Activated CD4-positive, CD25-positive, alpha-beta regulatory T cell treated with anti-CD3 and anti-CD28 coated beads, Interleukin-2, amount 50 U/mL, for 16 hours (primary cell): ENCODE results near the gene INO80E.
"Not testable (repeated sequence)": the region's sequence is repeated elsewhere in the genome, so short reads cannot be mapped to it uniquely, and the experiment has no call there.

Source experiments
- DNase-seq: peaks from one replicate; pipeline ENCODE4 v3.0.0-alpha.2; 2020; ENCODE audit warnings: low read depth, low spot score

The INO80E gene

DNA sequence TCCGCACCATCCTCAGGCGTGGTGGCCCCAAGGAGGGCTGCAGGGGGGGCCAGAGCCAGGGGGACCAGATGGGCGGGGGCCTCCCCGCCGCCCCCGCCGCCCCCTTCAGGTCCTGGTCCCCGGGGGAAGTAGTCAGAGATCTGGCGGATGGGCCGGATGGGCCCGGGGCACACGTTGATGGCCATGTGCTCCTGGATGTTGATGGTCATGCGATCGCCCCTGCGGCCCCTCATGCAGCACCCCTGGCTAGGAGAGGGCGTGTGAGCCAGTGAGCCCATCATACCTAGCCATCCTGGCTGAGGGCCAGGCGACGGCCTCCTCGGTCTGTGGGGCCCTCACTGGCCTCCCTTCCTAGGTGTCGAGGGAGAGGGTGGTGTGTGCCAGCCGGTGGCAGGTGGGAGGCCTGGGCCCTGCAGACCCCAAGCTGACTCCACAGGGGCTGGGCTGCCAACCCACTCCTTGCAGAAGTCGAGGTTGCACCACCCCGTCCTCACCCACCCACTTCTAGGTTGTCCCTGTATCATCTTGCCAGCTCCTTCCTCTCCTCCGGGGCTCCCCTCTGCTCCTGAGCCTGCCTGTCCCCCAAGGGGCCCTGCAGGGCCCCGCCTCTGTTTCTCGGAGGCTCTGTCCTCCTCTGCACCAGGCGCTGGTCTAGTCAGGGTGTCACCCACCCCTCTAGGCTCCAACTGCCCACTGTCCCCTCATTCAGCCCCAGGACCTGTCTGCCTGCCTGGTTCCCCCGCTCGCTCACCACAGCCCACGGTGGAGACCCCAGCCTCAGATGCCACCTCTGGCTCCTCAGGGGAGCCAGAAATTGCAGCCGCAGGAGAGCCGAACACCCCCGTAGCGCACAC, 14.2 kb downstream of the INO80E start:
- no peak for DNase-seq

DNA sequence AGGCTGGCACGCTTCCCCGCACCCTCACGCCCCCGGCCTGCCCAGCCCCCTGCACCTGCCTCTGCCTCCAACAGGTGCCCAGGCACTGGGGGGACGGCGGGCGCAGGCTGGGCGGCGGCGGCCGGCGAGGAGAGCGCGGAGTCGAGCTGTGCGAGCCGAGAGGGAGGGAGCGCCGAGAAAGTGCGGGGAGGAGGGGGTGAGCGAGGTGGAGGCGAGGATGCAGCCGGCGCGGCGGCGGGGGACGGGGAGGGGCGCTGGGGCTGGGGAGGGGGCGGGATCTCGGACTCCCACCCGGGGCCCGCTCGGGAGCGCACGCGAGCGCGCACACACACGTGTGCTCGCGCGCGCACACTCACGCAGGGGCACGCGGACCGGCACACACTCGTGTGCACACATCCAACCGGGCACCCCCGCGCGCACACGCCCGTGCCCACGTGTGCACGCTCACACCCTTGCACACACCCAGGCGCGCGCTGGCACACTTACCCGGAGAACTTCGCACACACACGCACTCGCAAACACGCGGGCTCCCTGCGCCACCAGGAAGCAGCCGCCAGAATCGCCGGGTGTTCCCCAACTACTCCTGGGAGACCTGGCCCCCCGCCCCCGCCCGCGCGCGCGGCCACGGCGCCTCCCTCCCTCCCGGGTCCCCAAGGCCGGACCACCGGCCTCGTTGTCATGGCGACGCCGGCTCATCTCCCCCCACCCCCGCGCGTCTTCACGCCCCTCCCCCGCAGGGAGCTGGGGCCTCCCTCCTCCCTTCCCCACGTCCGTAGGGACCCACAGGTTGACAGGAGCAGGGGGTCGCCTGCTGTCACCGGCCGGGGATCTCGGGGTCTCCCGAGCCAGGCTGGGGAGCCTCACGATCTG, 15.0 kb downstream of the INO80E start, which contains the start of gene DOC2A:
Gene DOC2A, minus strand, starts transcription at position 184 of the 870 bp plus-strand sequence. CDS start 805 bp downstream, outside the sequence.
- DNase-seq, result no peak

- no peak for DNase-seq
These were observed 15.9 kb downstream of the INO80E start for GRCh38 chr16:30011714-30012504.

- not testable (repeated sequence) for DNase-seq
These were observed 16.6 kb downstream of the INO80E start for GRCh38 chr16:30012598-30012997.

GRCh38 chr16:30015450-30015849, 19.4 kb downstream of the INO80E start:
- not testable (repeated sequence) for DNase-seq

- no peak for DNase-seq
These were observed 20.7 kb downstream of the INO80E start for GRCh38 chr16:30016555-30017276.

GRCh38 chr16:30017277-30017656, 21.2 kb downstream of the INO80E start:
- DNase-seq, result no peak

GRCh38 chr16:30017937-30018336, 21.9 kb downstream of the INO80E start:
- not testable (repeated sequence) for DNase-seq

DNA sequence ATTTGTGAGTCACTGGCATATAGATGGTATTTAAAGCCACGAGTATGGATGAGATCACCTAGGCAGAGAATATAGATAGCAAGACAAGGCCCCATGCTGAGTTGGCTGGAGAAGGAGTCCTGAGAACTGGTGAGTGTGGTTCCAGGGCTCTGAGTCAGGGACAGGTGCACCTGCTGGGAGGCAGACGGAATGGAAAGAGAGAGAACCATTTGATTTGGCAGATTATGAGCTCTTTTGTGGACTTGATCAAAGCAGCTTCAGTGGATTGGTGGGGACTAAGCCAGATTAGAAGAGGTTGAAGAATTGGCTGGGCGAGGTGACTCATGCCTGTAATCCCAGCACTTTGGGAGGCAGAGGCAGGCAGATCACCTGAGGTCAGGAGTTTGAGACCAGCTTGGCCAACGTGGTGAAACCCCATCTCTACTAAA, 22.7 kb downstream of the INO80E start:
- no peak for DNase-seq

- DNase-seq, result no peak
These were observed 26.8 kb downstream of the INO80E start, which contains the start of gene C16orf92 for GRCh38 chr16:30022887-30023286. Gene C16orf92 (plus strand): TSS chr16:30023198. CDS start chr16:30023341, 143 bp downstream.

GRCh38 chr16:30023586-30023985, 27.5 kb downstream of the INO80E start:
- DNase-seq, result no peak

- DNase-seq, result no peak
These were observed 28.4 kb downstream of the INO80E start for GRCh38 chr16:30024451-30024850.

GRCh38 chr16:30025156-30025555, 29.1 kb downstream of the INO80E start:
- no peak for DNase-seq

GRCh38 chr16:30025574-30025973, 29.5 kb downstream of the INO80E start:
- no peak for DNase-seq

- no peak for DNase-seq
These were observed 30.4 kb downstream of the INO80E start for GRCh38 chr16:30026449-30026848.

- no peak for DNase-seq
These were observed 31.8 kb downstream of the INO80E start for GRCh38 chr16:30027588-30028437.

GRCh38 chr16:30028438-30029076, 32.5 kb downstream of the INO80E start:
- DNase-seq, result no peak

DNA sequence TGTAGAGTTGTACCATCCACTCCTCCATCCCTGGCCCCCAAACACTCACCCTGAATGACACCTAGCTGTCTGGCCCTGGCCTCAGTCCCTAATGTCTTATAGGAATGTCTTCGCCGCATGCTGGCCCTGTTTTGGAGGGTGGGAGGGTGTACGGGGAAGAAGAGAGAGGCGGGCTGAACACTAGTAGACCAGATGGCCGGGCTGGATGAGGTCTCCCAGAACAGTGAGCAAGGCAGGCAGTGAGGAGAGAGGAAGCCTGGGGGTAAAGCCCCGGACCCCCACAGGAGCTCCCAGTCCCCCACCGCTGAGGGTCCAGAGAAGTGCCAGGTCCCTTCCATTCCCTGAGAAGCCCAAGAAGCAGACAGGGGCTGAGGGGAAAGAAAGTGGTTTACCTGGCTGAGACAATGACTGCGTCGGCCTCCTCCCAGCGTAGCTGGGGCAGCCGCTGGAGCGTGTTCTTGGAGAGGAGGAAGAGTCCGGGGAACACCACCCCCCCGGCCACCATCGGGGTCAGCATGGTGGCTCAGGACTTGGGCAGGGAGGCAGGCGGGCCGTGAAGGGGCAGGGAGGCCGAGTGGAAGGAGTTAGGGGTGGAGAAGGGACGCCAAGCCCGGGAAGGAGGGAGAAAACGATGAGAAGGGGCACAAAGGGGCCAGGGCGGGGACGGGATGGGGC, 34.1 kb downstream of the INO80E start:
- no peak for DNase-seq
